ENCODE measurements around the gene GAS7. TPM values are rescaled to one million over a fixed set of nuclear protein-coding genes. Genes with fewer than 3 reads are reported as not detected.

The GAS7 gene
- total and polyA plus RNA-seq, 2 experiments from 2014 or later: 1.9 to 10.7 TPM

DNA sequence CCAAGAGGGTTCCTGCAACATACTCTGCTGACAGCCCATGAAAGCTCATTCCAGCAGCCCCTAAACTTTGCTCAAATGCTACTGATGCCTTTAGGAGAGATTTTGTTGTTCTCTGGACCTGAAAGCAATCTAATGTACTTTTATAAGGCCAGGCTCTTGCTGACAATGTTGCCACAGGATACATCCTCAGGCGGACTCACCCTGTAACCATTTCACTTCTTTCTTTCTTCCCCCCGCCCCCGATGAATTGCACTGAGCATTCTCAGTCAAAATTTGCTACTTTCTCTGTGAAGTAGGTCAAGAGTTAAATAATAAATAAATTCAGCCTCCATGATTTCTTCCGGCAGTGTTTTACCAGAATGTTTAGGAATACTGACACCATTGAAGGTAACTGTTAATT, 1.5 kb downstream of the GAS7 start (continued):
- TF ChIP-seq, protein P1, sequence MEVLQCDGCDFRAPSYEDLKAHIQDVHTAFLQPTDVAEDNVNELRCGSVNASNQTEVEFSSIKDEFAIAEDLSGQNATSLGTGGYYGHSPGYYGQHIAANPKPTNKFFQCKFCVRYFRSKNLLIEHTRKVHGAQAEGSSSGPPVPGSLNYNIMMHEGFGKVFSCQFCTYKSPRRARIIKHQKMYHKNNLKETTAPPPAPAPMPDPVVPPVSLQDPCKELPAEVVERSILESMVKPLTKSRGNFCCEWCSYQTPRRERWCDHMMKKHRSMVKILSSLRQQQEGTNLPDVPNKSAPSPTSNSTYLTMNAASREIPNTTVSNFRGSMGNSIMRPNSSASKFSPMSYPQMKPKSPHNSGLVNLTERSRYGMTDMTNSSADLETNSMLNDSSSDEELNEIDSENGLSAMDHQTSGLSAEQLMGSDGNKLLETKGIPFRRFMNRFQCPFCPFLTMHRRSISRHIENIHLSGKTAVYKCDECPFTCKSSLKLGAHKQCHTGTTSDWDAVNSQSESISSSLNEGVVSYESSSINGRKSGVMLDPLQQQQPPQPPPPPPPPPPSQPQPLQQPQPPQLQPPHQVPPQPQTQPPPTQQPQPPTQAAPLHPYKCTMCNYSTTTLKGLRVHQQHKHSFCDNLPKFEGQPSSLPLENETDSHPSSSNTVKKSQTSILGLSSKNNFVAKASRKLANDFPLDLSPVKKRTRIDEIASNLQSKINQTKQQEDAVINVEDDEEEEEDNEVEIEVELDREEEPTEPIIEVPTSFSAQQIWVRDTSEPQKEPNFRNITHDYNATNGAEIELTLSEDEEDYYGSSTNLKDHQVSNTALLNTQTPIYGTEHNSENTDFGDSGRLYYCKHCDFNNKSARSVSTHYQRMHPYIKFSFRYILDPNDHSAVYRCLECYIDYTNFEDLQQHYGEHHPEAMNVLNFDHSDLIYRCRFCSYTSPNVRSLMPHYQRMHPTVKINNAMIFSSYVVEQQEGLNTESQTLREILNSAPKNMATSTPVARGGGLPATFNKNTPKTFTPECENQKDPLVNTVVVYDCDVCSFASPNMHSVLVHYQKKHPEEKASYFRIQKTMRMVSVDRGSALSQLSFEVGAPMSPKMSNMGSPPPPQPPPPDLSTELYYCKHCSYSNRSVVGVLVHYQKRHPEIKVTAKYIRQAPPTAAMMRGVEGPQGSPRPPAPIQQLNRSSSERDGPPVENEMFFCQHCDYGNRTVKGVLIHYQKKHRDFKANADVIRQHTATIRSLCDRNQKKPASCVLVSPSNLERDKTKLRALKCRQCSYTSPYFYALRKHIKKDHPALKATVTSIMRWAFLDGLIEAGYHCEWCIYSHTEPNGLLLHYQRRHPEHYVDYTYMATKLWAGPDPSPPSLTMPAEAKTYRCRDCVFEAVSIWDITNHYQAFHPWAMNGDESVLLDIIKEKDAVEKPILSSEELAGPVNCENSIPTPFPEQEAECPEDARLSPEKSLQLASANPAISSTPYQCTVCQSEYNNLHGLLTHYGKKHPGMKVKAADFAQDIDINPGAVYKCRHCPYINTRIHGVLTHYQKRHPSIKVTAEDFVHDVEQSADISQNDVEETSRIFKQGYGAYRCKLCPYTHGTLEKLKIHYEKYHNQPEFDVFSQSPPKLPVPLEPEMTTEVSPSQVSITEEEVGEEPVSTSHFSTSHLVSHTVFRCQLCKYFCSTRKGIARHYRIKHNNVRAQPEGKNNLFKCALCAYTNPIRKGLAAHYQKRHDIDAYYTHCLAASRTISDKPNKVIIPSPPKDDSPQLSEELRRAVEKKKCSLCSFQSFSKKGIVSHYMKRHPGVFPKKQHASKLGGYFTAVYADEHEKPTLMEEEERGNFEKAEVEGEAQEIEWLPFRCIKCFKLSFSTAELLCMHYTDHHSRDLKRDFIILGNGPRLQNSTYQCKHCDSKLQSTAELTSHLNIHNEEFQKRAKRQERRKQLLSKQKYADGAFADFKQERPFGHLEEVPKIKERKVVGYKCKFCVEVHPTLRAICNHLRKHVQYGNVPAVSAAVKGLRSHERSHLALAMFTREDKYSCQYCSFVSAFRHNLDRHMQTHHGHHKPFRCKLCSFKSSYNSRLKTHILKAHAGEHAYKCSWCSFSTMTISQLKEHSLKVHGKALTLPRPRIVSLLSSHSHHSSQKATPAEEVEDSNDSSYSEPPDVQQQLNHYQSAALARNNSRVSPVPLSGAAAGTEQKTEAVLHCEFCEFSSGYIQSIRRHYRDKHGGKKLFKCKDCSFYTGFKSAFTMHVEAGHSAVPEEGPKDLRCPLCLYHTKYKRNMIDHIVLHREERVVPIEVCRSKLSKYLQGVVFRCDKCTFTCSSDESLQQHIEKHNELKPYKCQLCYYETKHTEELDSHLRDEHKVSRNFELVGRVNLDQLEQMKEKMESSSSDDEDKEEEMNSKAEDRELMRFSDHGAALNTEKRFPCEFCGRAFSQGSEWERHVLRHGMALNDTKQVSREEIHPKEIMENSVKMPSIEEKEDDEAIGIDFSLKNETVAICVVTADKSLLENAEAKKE (CRISPR knock-in tag; IDR thresholded peaks at IDR 0.05): no peak
- TF ChIP-seq EZH2phosphoT487 (IDR thresholded peaks at IDR 0.05; ENCODE audit: unreplicated experiment) (no peak), NANOG (IDR thresholded peaks at IDR 0.05; ENCODE audit: borderline replicate concordance) (no peak), CREB1 (CRISPR knock-in tag; IDR thresholded peaks at IDR 0.05; ENCODE audit: low read depth) (no peak), ETS1 (IDR thresholded peaks at IDR 0.05) (no peak), STAT1 (IDR thresholded peaks at IDR 0.05; ENCODE audit: unreplicated experiment) (no peak), CTCF (conservative IDR thresholded peaks at IDR 0.05; ENCODE audit: low read depth in 2 of 2) (no peak)
